Activated gamma-delta T cell treated with Interleukin-2 at 50 U/mL for 16 hours (primary cell): ENCODE data around the gene NFX1.
"Not testable (repeated sequence)": the region's sequence is repeated elsewhere in the genome, so short reads cannot be mapped to it uniquely, and the experiment has no call there.

Source experiments
- DNase-seq: peaks from one replicate; pipeline ENCODE4 v3.0.0-alpha.2; 2020

Gene NFX1

DNA sequence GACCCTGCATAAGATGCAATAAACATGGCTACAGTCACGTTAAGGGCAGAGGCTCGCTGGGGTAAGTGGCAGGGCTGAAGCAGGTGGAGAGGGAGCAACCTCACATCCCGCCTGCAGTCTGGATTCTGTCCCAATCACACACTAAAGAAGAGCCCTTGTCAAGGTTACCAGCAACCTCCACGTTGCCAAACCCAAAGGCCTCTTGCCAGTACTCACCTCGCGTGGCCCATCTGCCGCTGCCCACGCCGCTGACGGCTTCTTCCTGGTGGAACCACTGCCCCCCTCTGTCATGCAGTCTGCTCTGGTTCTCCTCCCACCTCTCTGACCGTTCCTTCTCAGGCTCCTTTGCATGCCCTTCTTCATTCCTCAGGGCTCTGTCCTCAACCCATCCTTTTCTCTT is 103.3 kb downstream of the NFX1 start:
- no peak for DNase-seq

DNA sequence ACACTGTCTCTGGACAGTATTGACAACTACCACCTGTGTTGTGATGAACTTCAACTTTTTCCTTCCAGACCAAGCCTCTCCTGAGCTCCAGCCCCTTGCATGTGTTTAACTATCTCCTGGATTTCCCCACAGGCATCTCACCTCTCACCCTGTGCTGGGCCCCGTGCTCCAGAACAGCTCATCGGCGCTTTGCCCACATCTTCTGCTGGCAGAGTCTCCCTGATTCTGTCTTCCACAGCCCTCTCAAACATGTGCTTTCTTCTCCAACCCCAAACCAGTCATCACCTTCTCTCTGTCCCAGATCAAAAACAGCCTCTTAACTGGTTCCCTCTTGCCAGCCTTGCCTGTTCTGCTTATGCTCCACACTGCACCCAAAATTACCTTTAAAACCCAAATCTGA is 103.7 kb downstream of the NFX1 start:
- not testable (repeated sequence) for DNase-seq

- DNase-seq: not testable (repeated sequence)
Measured at GRCh38 chr9:33395159-33395879, 105.0 kb downstream of the NFX1 start.

DNA sequence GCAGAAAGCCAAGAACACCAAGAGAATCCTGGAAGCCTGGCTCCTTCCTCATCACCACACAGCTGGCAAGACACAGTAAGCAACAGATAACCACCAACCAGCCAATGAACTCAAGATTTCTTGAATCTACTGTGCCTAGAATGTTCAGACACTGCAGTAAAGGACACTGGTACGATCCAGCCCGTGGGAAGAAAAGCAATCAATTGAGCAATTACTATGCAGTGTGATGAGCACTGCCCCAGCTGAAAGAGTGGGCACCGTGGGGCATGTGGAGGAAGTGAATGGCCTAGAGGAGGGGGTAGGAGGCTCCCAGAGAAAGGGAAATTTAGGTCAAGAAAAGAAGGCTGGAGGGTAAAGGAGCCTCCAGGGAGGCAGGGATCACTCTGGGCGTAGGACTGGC is 107.5 kb downstream of the NFX1 start:
- DNase-seq: not testable (repeated sequence)

DNA sequence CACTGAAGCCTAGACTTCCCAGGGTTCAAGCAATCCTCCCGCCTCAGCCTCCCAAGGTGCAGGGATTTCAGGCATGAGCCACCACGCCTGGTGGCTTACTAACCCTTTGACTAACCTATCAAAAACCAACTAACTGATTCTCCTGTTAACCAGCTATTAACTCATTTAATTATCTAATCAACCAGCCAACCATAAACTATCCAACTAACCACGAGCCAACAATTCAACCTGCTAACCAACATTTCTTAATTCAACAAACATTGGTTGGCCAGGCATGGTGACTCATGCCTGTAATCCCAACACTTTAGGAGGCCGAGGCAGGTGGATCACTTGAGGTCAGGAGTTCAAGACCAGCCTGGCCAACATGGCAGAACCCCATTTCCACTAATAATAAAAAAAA is 108.7 kb downstream of the NFX1 start:
- not testable (repeated sequence) for DNase-seq

- DNase-seq: not testable (repeated sequence)
Measured at GRCh38 chr9:33401809-33402208, 111.5 kb downstream of the NFX1 start.

- not testable (repeated sequence) for DNase-seq
Measured at GRCh38 chr9:33402371-33402770, 112.1 kb downstream of the NFX1 start, which contains the start of gene AQP7. AQP7 (minus strand) TSS chr9:33402568; CDS start chr9:33401262, 1,306 bp downstream.

DNA sequence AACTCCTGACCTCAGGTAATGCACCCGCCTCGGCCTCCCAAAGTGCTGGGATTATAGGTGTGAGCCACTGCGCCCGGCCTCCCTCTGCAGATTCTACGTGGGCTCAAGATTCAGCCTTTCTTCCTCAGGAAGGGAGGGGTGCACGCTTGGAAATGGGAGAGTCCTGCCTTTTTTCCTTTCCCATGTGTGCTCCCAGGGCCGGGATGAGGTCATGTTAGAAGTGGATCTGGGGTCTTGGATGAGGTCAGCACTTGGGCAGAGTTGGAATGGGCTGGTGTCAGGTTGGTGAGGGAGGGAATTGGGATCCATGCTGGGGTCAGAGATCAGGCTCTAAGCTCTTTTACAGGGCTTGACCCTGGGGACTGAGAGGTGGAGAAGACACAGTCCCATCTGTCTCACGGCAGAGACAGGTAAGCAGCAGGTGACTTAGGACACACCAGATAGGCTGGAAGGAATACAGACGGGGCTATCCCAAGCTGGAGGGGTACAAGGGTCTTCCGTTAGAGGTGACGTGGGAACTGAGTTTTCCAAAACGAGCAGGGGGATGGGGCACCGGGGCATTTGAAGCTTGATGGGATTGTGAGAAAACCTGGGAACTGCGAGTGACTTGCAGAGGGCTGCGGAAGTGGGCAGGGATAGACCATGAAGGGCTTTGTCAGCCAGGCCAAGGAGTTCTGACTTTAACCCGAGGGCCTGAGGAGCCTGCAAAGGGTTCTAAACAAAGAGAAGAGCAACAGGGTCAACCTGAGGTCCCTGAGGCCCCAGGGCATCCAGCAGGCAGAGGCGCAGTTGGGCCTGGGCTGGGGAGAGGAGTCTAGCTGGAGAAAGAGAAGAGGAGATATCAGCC is 113.8 kb downstream of the NFX1 start:
- DNase-seq: no peak

DNA sequence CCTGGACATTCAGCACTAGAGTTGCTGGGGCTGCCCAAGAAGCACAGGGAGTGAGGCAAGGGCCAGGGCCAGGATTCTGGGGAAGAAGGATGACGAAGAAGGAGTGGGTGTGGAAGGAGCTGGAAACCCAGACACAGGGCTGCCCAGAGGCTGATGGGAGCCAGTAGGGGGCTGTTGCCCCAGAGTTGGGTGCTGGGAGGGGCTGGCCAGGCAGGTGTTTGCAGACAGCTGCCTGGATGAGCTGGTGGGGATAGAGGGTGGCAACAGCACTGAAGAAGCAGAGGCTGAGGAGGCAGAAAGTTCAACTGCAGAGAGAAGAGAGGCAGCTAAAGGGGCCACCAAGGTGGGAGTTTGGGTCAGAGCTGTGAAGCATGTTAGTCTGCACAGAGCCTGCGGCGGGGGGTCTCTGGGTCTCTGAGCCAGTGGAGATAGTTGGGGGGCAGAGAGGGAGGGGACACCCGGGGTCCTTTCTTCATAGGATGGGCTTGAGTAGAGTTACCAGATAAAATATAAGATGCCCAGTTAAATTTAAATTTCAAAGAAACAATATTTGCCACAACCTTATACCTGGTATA is 114.6 kb downstream of the NFX1 start:
- DNase-seq: no peak

DNA sequence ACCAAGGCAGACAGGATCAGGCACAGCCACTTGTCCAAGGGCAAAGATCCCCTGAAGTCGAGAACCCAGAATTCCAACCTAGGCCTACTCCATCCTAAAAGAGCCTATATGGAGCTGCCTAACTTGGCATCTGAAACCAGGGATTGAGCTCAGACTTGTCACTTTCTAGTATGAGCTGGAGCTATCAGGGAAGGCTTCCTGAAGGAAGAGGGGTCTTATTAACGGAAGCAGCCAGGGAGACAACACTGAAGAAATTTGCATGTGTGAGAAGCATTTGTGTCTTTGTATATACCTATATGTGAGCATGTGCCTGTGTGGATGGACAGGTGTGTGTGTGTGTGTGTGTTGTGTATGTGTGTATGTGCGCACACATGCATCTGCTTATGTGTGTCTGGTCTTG is 116.7 kb downstream of the NFX1 start:
- no peak for DNase-seq

DNA sequence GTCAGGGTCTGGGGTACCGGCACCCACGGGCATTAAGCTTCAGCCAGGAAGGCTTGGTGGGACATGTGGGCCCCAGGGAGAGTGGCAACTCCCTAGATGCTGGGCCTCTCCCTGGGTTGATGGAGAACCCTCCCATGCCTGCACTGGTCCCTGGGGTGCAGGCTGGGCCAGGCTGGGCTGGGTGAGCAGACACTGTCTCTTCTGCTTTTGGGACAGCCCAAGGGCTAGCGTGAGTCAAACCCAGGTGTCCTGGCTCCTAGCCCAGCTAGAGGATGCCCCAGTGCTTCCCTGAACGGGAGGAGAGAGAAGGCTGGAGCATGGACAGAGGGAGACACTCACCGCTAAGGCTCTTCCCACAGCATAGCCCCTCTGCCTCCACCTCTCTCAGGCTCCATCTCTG is 117.8 kb downstream of the NFX1 start:
- no peak for DNase-seq

DNA sequence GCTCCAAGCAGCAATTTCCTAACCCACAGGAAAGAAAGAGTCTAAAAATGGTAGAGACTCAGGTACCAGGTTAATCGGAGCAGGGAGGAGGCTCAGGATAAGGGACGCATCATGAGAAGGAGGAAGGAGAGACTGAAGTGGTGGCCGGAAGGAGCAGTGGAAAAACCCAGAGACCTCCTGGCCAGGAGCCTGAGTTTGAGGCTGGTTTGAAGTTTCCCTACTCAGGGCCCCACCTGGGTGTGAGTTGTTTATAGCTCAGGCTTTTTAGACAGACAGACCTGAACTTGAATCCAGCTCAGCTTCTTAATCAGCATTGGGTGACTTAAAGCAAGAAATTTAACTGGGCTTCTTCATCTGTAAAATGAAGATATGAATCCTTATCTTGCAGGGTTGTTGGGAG is 124.0 kb downstream of the NFX1 start:
- no peak for DNase-seq

GRCh38 chr9:33414889-33415500 is 124.7 kb downstream of the NFX1 start:
- DNase-seq: no peak

DNA sequence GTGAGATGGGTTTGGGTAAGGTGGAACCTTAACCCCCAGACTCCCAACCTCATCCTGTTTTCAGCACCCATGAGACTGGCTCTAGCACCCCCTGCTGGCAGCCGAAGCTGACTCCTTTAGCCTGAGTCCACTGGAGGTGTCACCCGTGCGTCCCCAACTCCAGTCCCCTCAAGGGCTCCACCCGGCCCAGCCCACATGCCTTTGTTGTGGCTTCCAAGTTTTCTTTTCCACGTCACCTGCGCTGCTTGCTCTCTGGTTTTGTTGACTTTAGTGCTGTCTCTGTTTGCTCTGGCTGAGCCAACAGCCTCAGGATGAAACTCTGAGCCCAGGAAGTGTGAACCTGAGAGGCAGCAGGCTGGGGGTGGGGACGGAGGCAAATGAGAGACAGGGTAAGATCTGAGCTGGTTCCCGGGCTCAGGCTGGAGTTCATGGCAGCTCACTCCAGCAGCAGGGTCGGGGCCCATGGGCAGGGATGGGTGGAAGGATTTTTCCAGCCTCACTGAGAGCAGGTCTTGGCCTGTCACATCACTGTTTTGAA is 125.3 kb downstream of the NFX1 start:
- peak; percentile 89 for DNase-seq

- peak; percentile 55 for DNase-seq
Measured at GRCh38 chr9:33416996-33417395, 126.7 kb downstream of the NFX1 start.

DNA sequence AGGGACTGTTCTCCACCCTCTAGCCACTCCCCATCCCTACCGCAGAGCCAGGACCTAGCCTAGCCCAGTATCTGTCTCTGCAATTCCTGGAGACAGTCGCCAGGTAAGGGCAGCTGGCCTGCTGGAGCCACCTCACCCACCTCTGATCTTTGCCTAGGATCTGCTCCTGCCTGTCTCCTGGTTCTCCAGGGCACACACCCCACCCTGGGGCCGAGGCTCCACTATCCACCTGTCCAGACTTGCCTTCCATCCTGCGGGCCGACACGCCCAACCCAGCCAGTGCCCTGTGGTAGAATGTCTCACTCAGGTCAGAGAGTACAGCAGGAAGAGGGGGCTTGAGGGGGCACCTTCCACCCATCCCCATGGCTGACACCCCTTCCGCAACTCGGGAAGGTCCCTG is 127.8 kb downstream of the NFX1 start:
- DNase-seq: no peak

GRCh38 chr9:33419708-33420303 is 129.5 kb downstream of the NFX1 start:
- no peak for DNase-seq
